GM13976 (cell line): ENCODE measurements around the gene THY1.

Experiments used
- DNase-seq: peaks from one replicate; pipeline ENCODE4 v3.0.0; 2012; ENCODE audit warnings: low spot score
- CTCF ChIP-seq: IDR thresholded peaks from 2 replicates; pipeline ENCODE4 v1.5.1; 2012; ENCODE audit warnings: borderline replicate concordance, mild to moderate bottlenecking; ENCODE audit not compliant: insufficient read depth; ENCODE audit errors: extremely low read depth, missing control alignments, control extremely low read depth
- in situ Hi-C: fragments of 300-500 bp; cut with MboI; formaldehyde crosslinking; loops from one replicate; pipeline ENCODE4 v1.12.0; 2022; ENCODE audit warnings: low sequenced_read_pairs, mixed read lengths, inconsistent platforms; ENCODE audit not compliant: unreplicated experiment

The THY1 gene

GRCh38 chr11:119434591-119435330 lies 11.8 kb upstream of the THY1 start:
- TF ChIP-seq CTCF = no peak
- in situ Hi-C loops = no loop called here
- no peak for DNase-seq

- in situ Hi-C loops = no loop called here
- TF ChIP-seq CTCF = no peak
- DNase-seq = no peak
These were observed 10.4 kb upstream of the THY1 start for GRCh38 chr11:119433358-119433725.

GRCh38 chr11:119432484-119433357 lies 9.7 kb upstream of the THY1 start:
- no peak for TF ChIP-seq CTCF
- no peak for DNase-seq
- in situ Hi-C loops = no loop called here

GRCh38 chr11:119431523-119431922 lies 8.6 kb upstream of the THY1 start:
- in situ Hi-C loops = no loop called here
- DNase-seq = no peak
- no peak for TF ChIP-seq CTCF

GRCh38 chr11:119427279-119427678 lies 4.3 kb upstream of the THY1 start:
- no peak for DNase-seq
- in situ Hi-C loops = no loop called here
- TF ChIP-seq CTCF = no peak

- in situ Hi-C loops = no loop called here
- no peak for TF ChIP-seq CTCF
- no peak for DNase-seq
These were observed 3.2 kb upstream of the THY1 start for GRCh38 chr11:119426142-119426541.
